K562 (cell line): Measurements from ENCODE around the gene PMF1. TPM values are rescaled to one million over a fixed set of nuclear protein-coding genes. Genes with fewer than 3 reads are reported as not detected.

Experiments used
- ATAC-seq: fragments of 200-7000 bp; cut with Tn5 transposase; 3 replicates; pipeline ENCODE4 v1.9.1; 2020; ENCODE audit warnings: moderate library complexity
- BruUV-seq: library from RNA; stranded (reverse); fragments of 400-500 nt; replicated peaks from 2 replicates; lab custom pipeline; 2021; lab: Mats Ljungman, UMichigan
- CTCF ChIA-PET: fragments of 300-600 bp; formaldehyde crosslinking; extraction: SDS; loops from one replicate; lab custom pipeline; 2021; ENCODE audit warnings: low intra/inter-chr PET ratio; lab: Yijun Ruan, JAX
- POLR2A ChIA-PET: fragments of 300-600, 350-650 bp; sonication (Branson Sonifier 250); formaldehyde crosslinking; extraction: SDS; loops from one replicate; lab custom pipeline; 2021; ENCODE audit warnings: antibody characterized with exemption, inconsistent platforms; lab: Yijun Ruan, JAX
- DNase-seq, 4 experiments: peaks; one replicate each; pipeline versions ENCODE4 v3.0.0 to v3.0.0-alpha.2; 2011 to 2018; ENCODE audit warnings: low spot score in 3 of 4, mixed read lengths in 3 of 4; ENCODE audit errors: extremely low read depth in 1 of 4
- FAIRE-seq: peaks from 2 replicates; lab custom pipeline; 2011; peaks lifted over from hg19 to GRCh38; lab: Jason Lieb, UNC
- H2AFZ ChIP-seq: 2 replicates; pipeline ENCODE4 v1.6.0; 2011; ENCODE audit warnings: low read depth, low read length, control low read depth, inconsistent platforms
- H3K27ac ChIP-seq: fragments of 200-600 bp; 3 replicates; pipeline ENCODE4 v1.8.0; 2011; ENCODE audit warnings: low read depth, mild to moderate bottlenecking, control low read depth, inconsistent platforms, low read length, moderate library complexity, mixed read lengths; ENCODE audit errors: extremely low read depth
- H3K27me3 ChIP-seq, 2 experiments: fragments of 300-600 bp in 1 of 2; 2 replicates in 1 of 2; 3 replicates in 1 of 2; pipeline versions ENCODE4 v1.6.0 to v1.8.0; 2011; ENCODE audit warnings: inconsistent platforms in 2 of 2, low read length in 2 of 2, mild to moderate bottlenecking in 1 of 2, mixed read lengths in 1 of 2, moderate library complexity in 1 of 2; ENCODE audit not compliant: control insufficient read depth in 2 of 2, insufficient read depth in 2 of 2
- H3K36me3 ChIP-seq: fragments of 300-600 bp; 3 replicates; pipeline ENCODE4 v1.8.0; 2011; ENCODE audit warnings: mild to moderate bottlenecking, low read length, inconsistent platforms; ENCODE audit not compliant: control insufficient read depth, insufficient read depth
- H3K4me1 ChIP-seq, 2 experiments: fragments of 200-600 bp in 1 of 2; replicated peaks in 1 of 2; 2 replicates in 1 of 2; 3 replicates in 1 of 2; pipeline versions ENCODE4 v1.5.1 to v1.8.0; 2011; ENCODE audit warnings: inconsistent platforms in 2 of 2, low read length in 2 of 2, mild to moderate bottlenecking in 1 of 2, mixed read lengths in 1 of 2, moderate library complexity in 1 of 2; ENCODE audit not compliant: control insufficient read depth in 2 of 2, insufficient read depth in 2 of 2
- H3K4me2 ChIP-seq: 2 replicates; pipeline ENCODE4 v1.6.1; 2011; ENCODE audit warnings: low read length, control low read depth, inconsistent platforms, mixed read lengths; ENCODE audit not compliant: insufficient read depth
- H3K4me3 ChIP-seq: fragments of 200-600 bp; sonication (generic), shearing (Covaris generic); 2 replicates; pipeline ENCODE4 v1.5.1; 2016; ENCODE audit warnings: control low read depth, inconsistent platforms
- H3K79me2 ChIP-seq: fragments of 200-600 bp; 3 replicates; pipeline ENCODE4 v1.8.0; 2011; ENCODE audit warnings: low read length, inconsistent platforms; ENCODE audit not compliant: control insufficient read depth, insufficient read depth
- H3K9ac ChIP-seq, 2 experiments: 2 replicates each; pipeline versions ENCODE4 v1.6.0 to v1.6.1; 2011; ENCODE audit warnings: low read depth in 2 of 2, low read length in 2 of 2, control low read depth in 1 of 2, inconsistent platforms in 1 of 2, mild to moderate bottlenecking in 1 of 2, mixed read lengths in 1 of 2; ENCODE audit not compliant: insufficient read depth in 1 of 2
- H3K9me1 ChIP-seq: one replicate; pipeline ENCODE4 v1.6.0; 2011; ENCODE audit warnings: inconsistent platforms, mild to moderate bottlenecking, low read length, moderate library complexity; ENCODE audit not compliant: control insufficient read depth, insufficient read depth
- H3K9me3 ChIP-seq: replicated peaks from 2 replicates; pipeline ENCODE4 v1.5.1; 2011; ENCODE audit warnings: low read depth, low read length, inconsistent platforms; ENCODE audit not compliant: control insufficient read depth, insufficient read depth
- H4K20me1 ChIP-seq: replicated peaks from 2 replicates; pipeline ENCODE4 v1.6.1; 2011; ENCODE audit warnings: low read length, inconsistent platforms, mixed read lengths; ENCODE audit not compliant: control insufficient read depth, insufficient read depth
- AFF1 ChIP-seq, 2 experiments: fragments of 450-650 bp; IDR thresholded peaks; 2 replicates each; pipeline ENCODE4 v1.6.1; 2018; ENCODE audit warnings: mild to moderate bottlenecking in 2 of 2, low read depth in 1 of 2; ENCODE audit not compliant: partially characterized antibody in 2 of 2
- BRD4 ChIP-seq: fragments of 200-600 bp; sonication (generic); IDR thresholded peaks from 2 replicates; pipeline ENCODE4 v1.6.1; 2017; ENCODE audit warnings: inconsistent platforms
- CHD1 ChIP-seq: fragments of 200-600 bp; sonication (generic); IDR thresholded peaks from one replicate; pipeline ENCODE4 v1.6.1; 2012; ENCODE audit warnings: mild to moderate bottlenecking, moderate library complexity, low read length, inconsistent platforms
- MAFK ChIP-seq: IDR thresholded peaks from 2 replicates; pipeline ENCODE4 v1.6.1; 2011; ENCODE audit warnings: low read length, improper control_type of control experiment
- MXI1 ChIP-seq: IDR thresholded peaks from 2 replicates; pipeline ENCODE4 v1.6.1; 2011; ENCODE audit warnings: low read depth, mild to moderate bottlenecking, improper control_type of control experiment, low read length
- PKNOX1 ChIP-seq: fragments of 450-650 bp; IDR thresholded peaks from 2 replicates; pipeline ENCODE4 v1.6.1; 2016
- SNIP1 ChIP-seq: fragments of 450-650 bp; IDR thresholded peaks from 2 replicates; pipeline ENCODE4 v1.7.1; 2017; ENCODE audit warnings: low read depth, mild to moderate bottlenecking
- SUPT5H ChIP-seq: fragments of 450-650 bp; IDR thresholded peaks from 2 replicates; pipeline ENCODE4 v1.6.1; 2016
- THRAP3 ChIP-seq: fragments of 450-650 bp; IDR thresholded peaks from 2 replicates; pipeline ENCODE4 v1.6.1; 2016; ENCODE audit warnings: mild to moderate bottlenecking, inconsistent platforms, borderline replicate concordance
- ZKSCAN8 ChIP-seq: fragments of 200-800 bp; sonication (Bioruptor generic); IDR thresholded peaks from 2 replicates; pipeline ENCODE4 v1.6.1; 2016; ENCODE audit warnings: missing genetic modification characterization, missing compliant biosample characterization
- ZNF311 ChIP-seq: fragments of 250-450 bp; sonication (Bioruptor Pico); IDR thresholded peaks from 2 replicates; pipeline ENCODE4 v1.4.0; 2020; ENCODE audit warnings: mild to moderate bottlenecking, moderate library complexity
- WGBS: fragments of 100-300 bp; shearing (Covaris generic); methylation state at CpG from one replicate; pipeline ENCODE4 v1.1.6; 2016; ENCODE audit warnings: low coverage, mixed read lengths; ENCODE audit not compliant: insufficient coverage; ENCODE audit errors: missing lambda C conversion rate; 5-methylcytosine and 5-hydroxymethylcytosine counted together
- in situ Hi-C: fragments of 300-500 bp; cut with MboI; formaldehyde crosslinking; loops from 4 replicates; pipeline ENCODE4 v1.15.0; 2018; ENCODE audit warnings: inconsistent platforms, mixed read lengths
- intact Hi-C: fragments of 100-400 bp; cut with micrococcal nuclease; formaldehyde crosslinking; loops from 2 replicates; pipeline ENCODE4 v1.14.2; 2022
- polyA plus RNA-seq, 8 experiments: library from polyadenylated mRNA; depleted of rRNA in 4 of 8; stranded (reverse) in 5 of 8; unstranded in 3 of 8; fragments of >200 nt; fragmentation: Nextera tagmentation in 2 of 8; fragmentation: Illumina TruSeq in 1 of 8; extraction: Ambion mirVana in 2 of 8; extraction: Trizol in 1 of 8; gene quantifications; 2 replicates each; pipeline versions ENCODE4 v1.2.1 to v1.2.3, GENCODE V29; 2011 to 2014; ENCODE audit warnings: inconsistent platforms in 1 of 8, missing spikeins in 1 of 8
- total RNA-seq, 7 experiments: library from RNA; depleted of rRNA in 6 of 7; stranded (reverse); fragments of >200 nt in 6 of 7; fragmentation: Illumina TruSeq in 2 of 7; extraction: Trizol in 2 of 7; gene quantifications; 2 replicates each; pipeline versions ENCODE4 v1.2.1 to v1.2.3, GENCODE V29; 2011 to 2021; ENCODE audit warnings: low replicate concordance in 1 of 7
- TF ChIP-seq, protein P1 (sequence below): fragments of 450-650 bp; formaldehyde crosslinking; IDR thresholded peaks from 2 replicates; pipeline ENCODE4 v1.4.0; 2020; ENCODE audit warnings: mild to moderate bottlenecking, moderate library complexity
- TF ChIP-seq, protein P2 (sequence below), 2 experiments: fragments of 450-650 bp; IDR thresholded peaks; 2 replicates each; pipeline ENCODE4 v1.6.1; 2016

PMF1 gene
- total and polyA plus RNA-seq, 9 of the 15 experiments (the other 6 are each of a cell fraction or from before 2014, with no cell fraction given), result 9.4 to 92.9 (median 71.0) TPM

DNA sequence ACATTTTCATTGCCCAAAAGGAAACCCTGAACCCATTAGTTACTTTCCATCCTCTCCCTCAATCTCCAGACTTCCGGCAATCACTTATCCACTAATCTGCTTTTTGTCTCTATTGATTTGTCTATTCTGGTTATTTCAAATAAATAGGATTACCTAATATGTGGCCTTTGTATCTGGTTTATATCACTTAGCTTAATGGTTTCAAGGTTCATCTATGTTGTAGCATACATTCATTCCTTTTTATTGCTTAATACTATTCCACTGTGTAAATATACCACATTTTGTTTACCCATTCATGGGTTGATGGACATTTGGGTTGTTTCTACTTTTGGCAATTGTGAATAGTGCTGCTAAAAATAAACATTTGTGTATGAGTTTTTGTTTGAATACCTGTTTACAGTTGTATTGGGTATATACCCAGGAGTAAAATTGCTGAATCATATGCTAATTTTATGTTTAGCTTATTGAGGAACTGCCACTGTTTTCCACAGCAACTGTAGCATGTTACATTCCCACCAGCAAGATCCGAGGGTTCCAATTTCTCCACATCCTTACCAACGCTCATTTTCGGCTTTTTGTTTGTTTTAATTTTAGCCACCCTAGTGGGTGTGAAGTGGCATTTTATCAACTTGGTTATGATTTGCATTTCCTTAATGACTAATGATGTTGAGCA lies 21.4 kb upstream of the PMF1 start (continued):
- TF ChIP-seq, protein P1, sequence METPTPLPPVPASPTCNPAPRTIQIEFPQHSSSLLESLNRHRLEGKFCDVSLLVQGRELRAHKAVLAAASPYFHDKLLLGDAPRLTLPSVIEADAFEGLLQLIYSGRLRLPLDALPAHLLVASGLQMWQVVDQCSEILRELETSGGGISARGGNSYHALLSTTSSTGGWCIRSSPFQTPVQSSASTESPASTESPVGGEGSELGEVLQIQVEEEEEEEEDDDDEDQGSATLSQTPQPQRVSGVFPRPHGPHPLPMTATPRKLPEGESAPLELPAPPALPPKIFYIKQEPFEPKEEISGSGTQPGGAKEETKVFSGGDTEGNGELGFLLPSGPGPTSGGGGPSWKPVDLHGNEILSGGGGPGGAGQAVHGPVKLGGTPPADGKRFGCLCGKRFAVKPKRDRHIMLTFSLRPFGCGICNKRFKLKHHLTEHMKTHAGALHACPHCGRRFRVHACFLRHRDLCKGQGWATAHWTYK (CRISPR knock-in tag), result no peak

- Histone ChIP-seq H3K4me2 (peak overlapping the region; percentile 86), H3K9ac (peak overlapping the region; percentile 82 to 93), H3K36me3 (peaks cover 19% of the 10 kb centered on the region), H3K27me3 (no peaks in the 10 kb centered on the region), H2AFZ (peak overlapping the region; percentile 46), H3K79me2 (peaks cover 43% of the 10 kb centered on the region), H3K9me3 (peaks cover 5% of the 10 kb centered on the region), H4K20me1 (no peaks in the 10 kb centered on the region), H3K27ac (peak overlapping the region; percentile 82), H3K9me1 (no peaks in the 10 kb centered on the region), H3K4me1 (peaks cover 6 to 12% of the 10 kb centered on the region in 2 experiments), H3K4me3 (peak overlapping the region; percentile 71)
- FAIRE-seq (no peak), ATAC-seq (peak; percentile 39), DNase-seq (peak in 1 of 4 experiments; percentile 28)
- CTCF ChIA-PET, result no interaction called here
- in situ Hi-C loops (no loop called here), intact Hi-C loops (loop anchor here (2.0 to 5.0 kb wide), 2 partner anchors 20 to 46 kb away; partner anchors contain the start of gene PMF1)
- TSS peak; percentile 91 for BruUV-seq
- WGBS, result 8% methylated on average over 7 of the region's 7 CpGs
- POLR2A ChIA-PET, result interaction anchor here (0.7 to 2.7 kb wide), 7 partner anchors 13 to 115 kb away, joined by 3 to 23 read pairs (median 5); partner anchors contain the start of gene PMF1
- TF ChIP-seq ZKSCAN8, result peak; percentile 32; the same call in 1 of the 2 replicates
- no peak for TF ChIP-seq MAFK
- 0 out of 2 replicates have a peak, but pooled peaks have one; percentile 65 for TF ChIP-seq BRD4
- TF ChIP-seq SNIP1, result no peak
- TF ChIP-seq MXI1, result no peak
- TF ChIP-seq, protein P2, sequence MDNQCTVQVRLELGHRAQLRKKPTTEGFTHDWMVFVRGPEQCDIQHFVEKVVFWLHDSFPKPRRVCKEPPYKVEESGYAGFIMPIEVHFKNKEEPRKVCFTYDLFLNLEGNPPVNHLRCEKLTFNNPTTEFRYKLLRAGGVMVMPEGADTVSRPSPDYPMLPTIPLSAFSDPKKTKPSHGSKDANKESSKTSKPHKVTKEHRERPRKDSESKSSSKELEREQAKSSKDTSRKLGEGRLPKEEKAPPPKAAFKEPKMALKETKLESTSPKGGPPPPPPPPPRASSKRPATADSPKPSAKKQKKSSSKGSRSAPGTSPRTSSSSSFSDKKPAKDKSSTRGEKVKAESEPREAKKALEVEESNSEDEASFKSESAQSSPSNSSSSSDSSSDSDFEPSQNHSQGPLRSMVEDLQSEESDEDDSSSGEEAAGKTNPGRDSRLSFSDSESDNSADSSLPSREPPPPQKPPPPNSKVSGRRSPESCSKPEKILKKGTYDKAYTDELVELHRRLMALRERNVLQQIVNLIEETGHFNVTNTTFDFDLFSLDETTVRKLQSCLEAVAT (IDR thresholded peaks at IDR 0.05), result 0 out of 4 replicates have a peak, but pooled peaks of 1 of the 2 experiments have one; percentile 20
- no peak for TF ChIP-seq ZNF311 (CRISPR knock-in tag)
- peak in 1 of 2 experiments; percentile 30 for TF ChIP-seq AFF1 (IDR thresholded peaks at IDR 0.05; ENCODE audit: low read depth in 1 of 2, partially characterized antibody in 2 of 2)
- peak; percentile 71 for TF ChIP-seq CHD1
- 0 out of 2 replicates have a peak, but pooled peaks have one; percentile 3 for TF ChIP-seq SUPT5H
- peak; percentile 81 for TF ChIP-seq THRAP3
- TF ChIP-seq PKNOX1, result peak; percentile 31
Measured at GRCh38 chr1:156193208-156193487, 19.7 kb upstream of the PMF1 start.
